Stimulated activated CD4-positive, alpha-beta T cell treated with anti-CD3 and anti-CD28 coated beads, Interleukin-15, amount 100 ng/mL, for 1 hour (primary cell): ENCODE results near the gene ZXDC.

ENCODE experiments used
- DNase-seq, 2 donors: peaks; one replicate each; pipeline ENCODE4 v3.0.0-alpha.2; 2020; ENCODE audit warnings: low read depth in 1 of 2, low spot score in 1 of 2

ZXDC gene

GRCh38 chr3:126454437-126455198 is 21.1 kb downstream of the ZXDC start:
- no peak for DNase-seq

DNA sequence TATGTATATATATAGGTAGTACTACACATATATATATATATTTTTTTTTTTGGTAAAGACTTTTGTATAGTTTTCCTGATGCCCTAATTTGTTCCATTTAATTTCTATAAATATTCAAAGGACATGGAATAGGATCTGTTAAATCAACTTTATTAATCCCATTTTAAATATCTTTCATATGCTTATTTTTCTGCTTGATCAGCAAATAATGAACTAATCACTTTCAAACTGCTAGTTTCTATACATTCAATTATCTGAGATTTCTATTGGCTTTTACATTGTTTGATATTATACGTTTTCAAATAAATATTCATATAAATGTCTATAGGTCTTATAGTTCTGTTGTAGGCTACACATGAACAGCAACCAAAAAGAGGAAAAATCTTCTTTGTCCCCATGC is 21.7 kb downstream of the ZXDC start:
- no peak for DNase-seq

DNA sequence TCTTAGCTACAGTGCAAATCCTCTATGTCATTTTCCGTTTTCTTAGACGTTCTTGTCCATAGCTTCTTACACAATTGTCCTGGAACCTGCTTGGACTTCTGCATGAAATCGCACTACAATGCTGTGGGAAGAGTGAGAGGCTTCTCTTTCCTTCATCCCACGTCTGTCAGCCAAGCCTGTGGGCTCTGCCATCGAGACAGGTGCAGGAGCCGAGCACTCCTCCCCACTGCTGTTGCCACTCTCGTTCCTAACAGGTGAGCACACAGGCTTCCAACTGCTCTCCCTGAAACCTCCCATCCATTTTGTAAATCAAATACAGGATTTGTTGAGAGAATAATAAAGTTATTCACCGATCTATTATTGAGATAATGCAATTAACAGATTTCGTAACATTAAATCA is 23.5 kb downstream of the ZXDC start:
- DNase-seq, result no peak

DNA sequence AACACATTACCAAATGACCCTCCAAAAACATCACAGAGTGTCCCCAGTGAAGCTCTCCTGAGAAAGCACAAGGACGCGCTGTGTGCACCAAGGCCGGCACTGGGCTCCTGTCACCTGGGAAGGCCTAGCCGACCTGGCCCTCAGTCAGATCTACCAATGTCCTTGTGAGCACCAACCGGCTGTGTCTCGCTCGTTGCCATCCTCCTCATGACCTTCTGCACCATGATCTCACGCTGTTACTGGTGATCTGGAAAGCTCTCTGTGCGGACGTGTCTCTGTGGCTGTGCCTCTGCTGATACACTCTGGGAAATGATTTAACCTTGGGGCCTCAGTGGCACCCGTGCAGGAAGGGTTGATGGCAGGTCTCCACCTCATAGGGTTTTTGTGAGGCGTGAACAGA is 24.2 kb downstream of the ZXDC start:
- DNase-seq, result no peak

DNA sequence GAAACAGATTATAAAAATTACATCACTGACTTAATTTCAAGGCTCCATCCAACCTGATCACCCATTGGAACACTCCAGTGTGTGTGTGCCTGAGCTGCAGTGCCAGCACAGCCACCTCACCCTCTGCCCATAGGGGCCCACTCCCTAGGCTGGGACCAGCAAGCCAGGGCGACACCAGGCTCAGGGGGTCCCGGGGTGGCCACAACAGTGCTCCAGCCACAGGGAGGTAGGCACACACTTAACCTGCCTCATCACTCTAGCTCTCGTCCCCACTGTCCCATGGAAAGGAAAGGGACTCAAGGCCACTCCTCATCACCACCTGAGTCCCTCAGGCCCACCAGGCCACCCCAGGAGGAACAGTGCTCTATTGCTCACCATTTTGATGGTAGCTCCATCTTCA is 24.9 kb downstream of the ZXDC start:
- no peak for DNase-seq

DNA sequence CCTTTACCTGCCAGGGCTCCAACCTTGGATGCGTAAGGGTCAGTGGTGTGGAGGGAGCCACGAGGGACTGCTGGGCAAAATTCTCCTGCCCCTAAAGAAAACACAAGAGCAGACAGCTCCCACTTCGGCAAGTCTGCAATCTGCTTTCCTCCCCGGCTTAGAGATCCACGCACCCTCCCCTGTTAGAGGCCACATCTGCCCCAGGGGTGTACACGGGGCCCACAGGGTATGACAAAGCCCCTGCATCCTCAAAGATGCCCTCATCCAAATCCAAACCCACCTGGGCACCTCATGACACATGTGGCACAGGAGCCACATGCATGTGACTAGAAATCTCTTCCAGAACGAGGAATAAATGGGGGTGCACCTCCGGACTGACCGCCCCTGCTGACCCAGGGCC is 25.5 kb downstream of the ZXDC start:
- DNase-seq, result no peak

DNA sequence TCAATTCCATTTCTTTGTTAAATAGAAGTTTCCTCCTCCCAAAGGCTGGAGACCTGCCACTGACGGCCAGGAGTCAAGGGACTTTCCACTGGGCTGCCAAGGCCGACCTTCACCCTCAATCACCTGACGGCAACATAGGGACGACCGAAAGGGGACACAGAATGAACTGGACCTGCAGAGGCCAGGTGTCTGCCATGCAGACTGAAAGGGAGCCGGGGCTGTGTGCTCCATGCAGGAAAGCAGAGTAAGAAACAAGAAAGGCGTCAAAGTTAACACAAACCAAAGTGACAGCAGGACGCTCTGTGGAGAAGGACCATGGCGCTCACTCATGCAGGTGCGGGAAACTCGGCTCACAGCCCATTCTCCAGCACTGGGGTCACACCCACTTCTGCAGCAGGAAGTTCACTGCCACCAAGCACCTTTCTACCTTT is 26.1 kb downstream of the ZXDC start:
- no peak for DNase-seq

DNA sequence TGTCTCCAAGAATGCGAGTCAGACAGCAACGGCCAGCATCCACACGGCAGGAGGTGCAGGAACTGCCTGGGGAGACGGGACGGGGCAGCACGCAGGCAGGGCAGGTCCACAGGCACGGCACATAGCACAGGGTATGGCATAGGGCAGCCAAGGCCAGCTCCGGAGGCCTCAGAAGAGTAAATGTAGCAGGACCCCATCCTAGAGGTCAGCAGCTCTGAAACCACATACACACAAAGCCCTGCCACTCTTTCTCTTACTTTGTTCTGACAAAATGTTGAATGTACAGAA is 26.9 kb downstream of the ZXDC start:
- no peak for DNase-seq

GRCh38 chr3:126448136-126448892 is 27.4 kb downstream of the ZXDC start:
- no peak for DNase-seq

GRCh38 chr3:126447456-126448106 is 28.1 kb downstream of the ZXDC start:
- DNase-seq, result no peak

DNA sequence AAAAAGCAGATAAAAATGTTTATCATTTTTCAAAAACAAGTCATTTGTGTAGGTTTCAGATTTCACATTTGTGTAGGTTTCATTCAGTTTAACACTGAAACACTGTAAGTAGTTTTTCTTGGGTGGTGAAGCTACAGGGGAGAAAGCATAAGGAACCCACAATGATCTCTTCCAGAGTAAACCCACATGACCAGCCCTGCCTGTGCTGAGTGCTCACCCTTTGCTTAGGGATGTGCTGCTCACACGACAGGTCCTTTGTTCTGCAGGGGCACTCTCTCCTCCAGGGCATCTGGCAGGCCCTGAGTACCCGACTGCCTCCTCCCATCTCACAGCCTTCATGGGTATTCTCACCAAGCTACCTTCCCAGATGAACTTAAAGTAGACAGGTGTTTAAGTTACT is 28.9 kb downstream of the ZXDC start:
- no peak for DNase-seq

DNA sequence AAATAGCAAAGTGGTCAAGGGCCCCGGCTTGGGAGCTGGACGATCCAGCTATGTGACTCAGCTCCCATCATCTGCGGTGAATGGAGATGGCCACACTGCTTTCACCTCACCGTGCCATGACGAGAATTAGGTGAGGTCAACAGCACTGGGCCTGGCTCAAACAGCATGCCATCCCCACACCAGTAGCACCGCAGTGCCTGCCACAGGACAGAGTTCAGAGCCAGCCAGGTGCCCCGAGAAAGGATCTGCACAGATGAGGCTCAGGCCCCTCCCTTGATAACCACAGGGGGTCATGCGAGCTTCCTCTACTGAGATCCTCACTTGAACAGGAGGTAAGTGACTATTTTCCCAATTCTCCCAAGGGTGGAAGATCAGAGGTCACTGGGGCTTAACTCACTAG is 29.4 kb downstream of the ZXDC start:
- no peak for DNase-seq

GRCh38 chr3:126445506-126445905 is 30.2 kb downstream of the ZXDC start:
- no peak for DNase-seq

GRCh38 chr3:126442856-126443242 is 32.8 kb downstream of the ZXDC start:
- DNase-seq, result no peak

DNA sequence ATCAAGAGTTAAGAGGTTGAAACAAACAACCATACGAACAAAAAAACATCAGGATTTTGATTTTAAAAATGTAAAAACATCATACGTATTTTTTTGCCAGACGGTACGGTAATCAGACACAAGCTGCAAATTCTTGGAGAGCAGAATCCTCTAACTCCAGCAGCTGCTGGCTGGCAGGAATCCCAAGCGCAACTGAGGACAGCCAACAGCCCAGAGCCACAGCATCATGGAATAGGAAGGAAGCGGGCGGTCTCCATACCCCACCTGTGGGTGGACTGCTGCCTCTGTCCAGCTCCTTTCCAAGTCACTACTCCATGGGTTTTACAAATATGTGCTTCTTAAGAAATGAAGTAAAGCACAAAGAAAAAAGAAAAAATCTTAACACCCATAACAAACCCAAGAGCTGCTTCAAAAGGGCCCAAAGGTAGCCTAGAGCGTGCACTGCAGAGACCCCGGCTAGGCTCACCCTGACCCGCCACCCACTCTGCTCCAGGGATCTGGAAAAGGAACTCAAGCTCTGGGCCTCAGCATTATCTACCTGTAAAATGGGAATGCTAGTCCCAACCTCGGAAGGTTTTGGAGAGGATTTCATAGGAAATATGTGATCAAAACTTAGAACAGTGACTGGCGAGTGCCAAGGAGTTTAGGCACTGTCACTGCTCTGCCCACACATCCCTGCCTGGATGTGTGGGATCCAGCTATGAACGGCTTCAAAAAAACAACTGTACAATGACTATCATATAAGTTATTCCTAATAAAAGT is 33.4 kb downstream of the ZXDC start:
- DNase-seq, result no peak

DNA sequence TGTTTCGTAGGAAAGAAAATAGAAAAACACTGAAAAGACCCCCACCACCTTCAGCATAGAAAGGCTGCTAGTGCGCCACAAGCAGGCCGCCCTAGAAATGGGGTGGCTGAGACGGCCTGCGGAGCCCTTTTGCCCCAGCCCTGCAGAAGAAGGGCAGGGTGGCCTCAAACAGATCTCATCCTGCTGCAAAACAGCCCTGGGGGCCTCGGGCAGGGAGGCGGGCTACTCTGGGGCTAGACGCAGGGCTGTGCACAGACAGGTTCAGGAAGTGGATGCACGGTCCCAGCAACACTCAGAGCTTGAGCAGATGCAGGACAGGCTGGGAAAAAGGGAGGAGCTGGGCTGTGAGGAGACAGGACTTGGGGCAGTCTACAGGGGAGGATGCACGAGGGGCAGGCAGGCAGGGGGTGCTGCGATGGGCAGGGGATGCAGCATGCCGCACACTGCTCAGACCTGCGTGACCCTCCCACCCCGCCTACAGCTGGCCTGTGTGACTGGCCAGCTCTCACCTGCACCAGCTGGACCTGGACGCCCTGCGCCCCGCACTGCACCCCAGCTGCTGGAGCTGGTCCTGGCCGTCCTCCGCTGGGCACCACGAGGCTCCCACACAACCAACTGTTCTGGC is 34.3 kb downstream of the ZXDC start:
- DNase-seq, result no peak

GRCh38 chr3:126440709-126440995 is 35.0 kb downstream of the ZXDC start:
- no peak for DNase-seq

GRCh38 chr3:126439968-126440708 is 35.6 kb downstream of the ZXDC start:
- no peak for DNase-seq

- DNase-seq, result no peak
Observed at GRCh38 chr3:126439346-126439967, 36.2 kb downstream of the ZXDC start.

DNA sequence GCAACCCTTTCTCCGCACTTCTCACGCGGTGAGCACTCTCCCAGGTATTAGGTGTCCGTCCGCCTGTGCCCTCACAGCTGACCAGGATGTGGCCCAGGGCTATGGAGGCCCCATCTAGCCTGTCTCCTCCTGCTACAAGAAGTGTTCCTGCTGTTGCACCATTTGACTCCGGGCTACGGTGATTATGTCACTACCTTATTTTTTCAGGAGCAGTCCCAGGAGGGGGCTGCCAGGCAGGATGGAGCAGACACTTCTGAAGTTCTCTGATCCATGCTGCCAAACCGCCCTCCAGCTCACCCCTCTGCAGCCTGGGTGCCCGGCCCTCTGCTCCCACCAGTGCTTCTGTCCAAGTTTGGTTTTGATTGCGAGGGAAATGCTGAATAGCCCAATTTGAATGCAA is 36.9 kb downstream of the ZXDC start:
- DNase-seq, result no peak
